ENCODE measurements around the gene ATXN2.

Gene ATXN2

DNA sequence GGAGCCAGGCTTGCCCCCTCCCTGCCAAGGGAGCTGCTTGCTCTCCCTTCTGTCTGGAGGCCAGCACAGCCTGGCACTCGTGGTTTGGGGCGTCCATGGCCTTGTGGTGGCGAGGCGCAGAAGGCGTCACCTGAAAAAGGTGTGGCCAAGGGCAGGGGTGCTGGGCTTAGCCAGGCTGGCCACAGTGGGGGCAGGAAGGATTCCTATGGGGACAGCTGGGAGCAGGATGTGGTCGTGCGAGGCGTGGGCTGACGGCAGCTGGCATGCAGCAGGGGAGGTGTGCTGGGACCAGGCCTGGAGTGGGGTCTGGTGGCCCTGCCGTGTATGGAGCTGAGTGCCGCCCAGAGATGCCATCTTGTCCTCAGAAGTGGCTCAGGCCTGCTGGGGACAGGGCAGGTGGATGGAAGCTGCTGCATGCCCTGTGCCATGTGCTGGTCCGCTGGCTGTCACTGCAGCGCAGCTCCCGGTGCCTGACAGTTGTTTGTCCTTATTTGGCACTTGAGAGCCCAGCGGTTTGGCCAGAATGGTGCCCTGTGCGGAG, 163.4 kb downstream of the ATXN2 start:
- no peak for DNase-seq

DNA sequence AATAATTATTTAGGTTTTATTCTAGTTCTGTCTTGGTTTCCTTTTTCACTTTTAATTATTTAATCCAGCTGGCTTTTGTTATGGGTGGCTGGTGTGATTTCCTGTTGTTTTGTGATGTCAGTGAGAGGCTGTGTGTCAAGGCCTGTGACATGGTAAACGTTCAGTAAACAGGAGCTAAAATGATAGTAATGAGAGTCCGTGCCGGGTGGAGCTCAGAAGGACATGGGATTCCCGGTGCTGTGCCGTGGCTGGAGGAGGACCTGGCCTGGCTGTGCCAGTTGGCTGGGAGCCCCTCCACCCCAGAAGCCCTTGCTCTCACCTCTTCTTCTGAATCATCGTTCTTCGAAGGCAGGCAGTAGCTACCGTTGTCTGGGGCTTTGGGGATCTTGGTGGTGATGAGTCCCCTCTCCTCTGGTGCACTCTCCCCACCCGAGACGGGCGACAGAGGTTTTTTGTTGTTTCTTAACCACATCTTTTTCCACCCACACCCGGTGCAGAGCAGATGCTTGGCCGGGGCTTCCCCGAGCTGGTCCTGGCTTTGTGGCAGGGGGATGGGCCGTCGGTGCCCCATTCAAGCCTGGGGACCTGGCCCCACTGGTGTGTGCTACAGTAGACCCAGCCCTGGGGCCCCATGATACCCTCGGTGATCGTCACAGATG, 164.3 kb downstream of the ATXN2 start:
- no peak for DNase-seq

DNA sequence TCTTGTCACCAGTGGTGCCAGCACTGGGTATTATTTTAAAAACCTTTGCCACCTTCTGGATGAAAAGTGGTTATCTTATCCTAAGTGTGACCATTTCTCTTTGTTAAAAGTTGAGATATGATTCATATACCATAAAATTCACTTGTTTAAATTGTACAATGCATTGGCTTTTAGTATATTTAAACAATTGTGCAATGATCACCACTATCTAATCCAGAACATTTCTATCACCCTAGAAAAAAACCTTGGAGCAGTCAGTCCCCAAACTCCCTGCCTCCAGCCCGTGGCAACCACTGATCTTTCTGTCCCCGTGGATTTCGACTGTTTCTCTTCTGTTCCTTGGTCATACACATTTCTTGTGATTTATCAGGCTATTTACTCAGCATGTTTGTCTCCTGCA, 165.1 kb downstream of the ATXN2 start:
- no peak for DNase-seq

DNA sequence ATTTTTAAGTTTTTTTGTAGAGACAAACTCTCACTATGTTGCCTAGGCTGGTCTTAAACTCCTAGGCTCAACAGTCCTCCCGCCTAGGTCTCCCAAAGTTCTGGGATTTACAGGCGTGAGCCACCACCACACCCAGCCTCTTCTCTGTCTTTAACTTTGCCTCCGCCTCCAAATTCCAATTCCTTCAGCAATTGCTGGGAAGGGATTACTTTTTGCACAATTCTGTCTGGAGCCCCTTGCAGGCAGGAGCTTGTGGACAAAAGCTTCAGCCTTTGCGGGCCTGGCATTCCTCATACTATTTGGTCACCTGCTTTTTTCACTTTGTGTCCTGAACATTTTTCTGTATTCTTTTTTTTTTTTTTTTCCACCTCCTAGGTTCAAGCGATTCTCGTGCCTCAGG, 167.3 kb downstream of the ATXN2 start:
- DNase-seq, result no peak

DNA sequence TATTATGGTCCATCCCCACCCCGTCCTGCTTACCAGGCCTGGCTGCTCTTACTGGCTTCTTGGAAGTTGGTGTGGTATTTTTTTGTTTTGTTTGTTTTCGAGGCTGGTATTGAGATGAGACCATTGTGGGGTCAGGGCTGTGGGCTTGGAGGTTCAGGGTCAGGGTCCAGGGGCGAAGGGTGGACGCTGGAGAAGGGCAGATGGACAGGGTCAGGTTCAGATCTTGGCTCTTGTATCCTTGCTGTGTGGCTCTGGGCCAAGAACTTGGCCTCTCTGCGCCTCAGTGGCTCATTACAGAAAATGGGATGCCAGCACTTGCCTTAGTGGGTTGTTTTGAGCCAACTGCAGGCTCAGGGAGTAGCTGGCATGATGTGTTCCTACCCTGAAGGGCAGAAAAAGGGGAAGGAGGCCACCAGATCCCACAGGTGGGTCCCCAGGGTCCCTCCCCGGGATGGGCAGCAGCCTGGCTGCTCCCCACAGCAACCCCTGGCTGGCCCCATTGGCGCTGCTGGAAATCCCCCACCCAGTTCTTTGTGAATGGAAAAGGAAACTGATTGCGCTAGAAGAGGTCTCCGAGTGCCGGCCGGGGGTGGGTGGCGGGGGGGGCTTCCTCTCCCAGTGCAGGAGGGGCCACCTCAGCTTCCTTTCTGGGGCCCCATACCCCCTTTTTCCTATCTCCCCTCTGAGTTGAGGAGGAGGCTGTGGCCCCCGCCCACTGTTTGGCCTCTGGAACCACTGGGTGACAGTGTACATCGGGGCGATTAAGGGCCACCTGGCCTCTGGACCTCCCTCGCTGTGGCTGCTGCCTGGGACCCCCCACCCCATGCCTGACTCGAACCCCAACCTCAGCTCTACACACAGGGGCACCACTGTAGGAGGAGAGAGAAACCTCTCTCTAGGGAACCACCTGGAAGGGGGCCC, 168.4 kb downstream of the ATXN2 start:
- no peak for DNase-seq

DNA sequence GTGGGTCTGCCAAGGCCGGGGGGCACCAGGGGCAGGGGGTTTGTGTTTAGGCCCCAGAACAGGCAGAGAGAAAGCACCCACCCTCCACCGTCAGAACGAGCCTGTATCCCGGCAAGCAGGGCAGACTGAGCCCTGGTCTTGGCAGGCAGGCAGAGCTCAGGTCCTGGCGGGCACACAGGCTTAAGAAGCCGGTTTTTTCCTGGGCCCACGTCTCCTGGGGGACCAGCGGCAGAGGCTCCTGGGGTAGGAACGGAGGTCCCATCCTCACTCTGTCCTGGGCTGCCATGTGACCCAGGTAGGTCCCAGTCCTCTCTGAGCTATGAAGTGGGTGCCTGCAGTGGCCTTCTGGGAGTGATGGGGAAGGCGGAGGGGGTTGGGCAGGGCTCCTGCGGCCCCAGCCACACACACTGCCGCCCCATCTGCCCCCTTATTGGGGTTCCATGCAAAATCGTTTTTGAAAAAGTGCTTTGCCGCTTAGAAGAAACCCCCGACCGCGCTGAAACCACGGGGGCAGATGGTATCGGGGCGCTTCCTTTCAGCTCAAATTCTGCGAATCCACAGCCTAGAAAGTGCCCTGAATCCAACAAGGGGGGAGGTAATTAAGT, 169.2 kb downstream of the ATXN2 start:
- DNase-seq, result no peak

DNA sequence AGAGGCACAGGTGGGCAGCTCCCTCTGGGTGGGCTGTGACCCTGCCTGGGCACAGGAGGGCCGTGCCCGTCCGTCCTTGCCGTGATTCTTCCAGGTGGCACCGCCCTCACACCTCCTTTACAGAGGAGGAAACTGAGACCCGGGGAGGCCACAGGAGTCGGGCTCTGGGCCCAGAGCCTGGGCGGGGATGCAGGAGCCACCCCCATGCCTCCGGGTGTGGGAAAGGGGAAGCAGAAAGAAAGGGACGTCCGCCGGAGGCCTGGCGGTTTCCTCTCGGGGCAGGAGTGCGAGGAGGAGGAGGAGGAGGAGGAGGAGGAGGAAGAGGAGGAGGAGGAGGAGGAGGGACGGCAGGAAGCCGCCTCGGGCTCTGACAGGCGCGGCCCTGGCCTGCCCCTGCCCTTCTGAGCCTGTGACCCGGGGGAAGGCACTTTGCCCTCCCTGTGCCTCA, 170.4 kb downstream of the ATXN2 start:
- no peak for DNase-seq

DNA sequence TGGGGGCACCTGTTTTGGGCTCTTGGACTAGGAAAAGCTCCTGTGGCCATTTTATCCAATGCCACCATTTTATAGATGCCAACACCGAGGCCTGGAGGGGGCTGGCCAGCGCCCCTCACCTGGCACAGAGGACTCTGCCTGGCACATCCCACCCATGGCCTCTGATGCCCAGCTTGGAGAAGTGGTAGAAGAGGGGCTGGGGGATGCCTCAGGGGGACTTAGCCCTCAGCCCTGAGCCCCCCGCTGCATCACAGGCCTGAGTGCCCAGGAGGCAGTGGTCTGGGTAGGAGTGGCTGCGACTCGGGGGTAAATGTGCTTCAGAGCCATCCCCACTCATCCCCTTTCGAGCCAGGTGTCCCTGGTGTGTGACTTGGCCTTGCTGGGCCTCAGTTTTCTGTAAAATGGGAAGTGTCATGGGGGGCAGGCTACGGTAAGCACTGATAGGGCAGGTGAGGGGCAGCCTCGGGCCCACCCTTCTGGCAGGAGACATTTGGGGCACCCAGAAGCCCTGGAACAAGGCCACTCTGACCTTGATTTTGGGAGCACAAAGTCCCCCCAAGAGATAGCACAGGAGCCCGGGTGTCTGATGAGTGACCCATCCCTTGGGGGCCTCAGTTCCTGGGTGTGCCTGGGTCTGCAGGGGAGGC, 170.9 kb downstream of the ATXN2 start:
- DNase-seq, result no peak

DNA sequence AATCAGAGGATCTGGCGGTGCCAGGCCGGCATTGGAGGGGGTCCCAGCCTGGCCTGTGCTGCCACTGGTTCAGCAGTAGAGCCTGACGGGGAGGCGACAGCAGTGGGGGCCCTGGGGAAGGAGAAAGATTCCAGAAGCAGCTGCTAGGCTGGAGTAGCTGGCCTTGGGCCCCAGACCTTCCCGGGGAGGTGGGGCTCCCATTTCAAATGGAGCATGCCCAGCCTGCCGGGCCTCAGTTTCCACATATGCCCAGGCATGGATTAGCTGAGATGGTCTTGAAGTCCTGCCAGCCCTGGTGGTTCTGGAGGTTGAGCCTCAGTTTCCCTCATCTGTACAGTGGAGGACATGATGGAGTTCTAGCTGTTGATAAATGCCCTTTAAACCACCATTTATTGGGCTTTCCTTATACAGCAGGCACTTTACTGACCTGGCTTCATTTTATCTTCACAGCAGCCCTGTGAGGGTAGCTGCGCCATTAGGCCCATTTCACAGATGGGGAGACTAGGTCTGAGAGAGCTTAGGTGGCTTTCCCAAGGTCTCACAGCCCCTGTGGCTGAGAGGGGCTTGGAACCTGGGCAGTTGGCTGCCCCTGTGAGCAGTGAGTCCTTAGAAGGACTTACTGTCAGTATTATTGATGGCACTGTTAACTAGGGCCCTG, 171.6 kb downstream of the ATXN2 start:
- DNase-seq, result no peak

DNA sequence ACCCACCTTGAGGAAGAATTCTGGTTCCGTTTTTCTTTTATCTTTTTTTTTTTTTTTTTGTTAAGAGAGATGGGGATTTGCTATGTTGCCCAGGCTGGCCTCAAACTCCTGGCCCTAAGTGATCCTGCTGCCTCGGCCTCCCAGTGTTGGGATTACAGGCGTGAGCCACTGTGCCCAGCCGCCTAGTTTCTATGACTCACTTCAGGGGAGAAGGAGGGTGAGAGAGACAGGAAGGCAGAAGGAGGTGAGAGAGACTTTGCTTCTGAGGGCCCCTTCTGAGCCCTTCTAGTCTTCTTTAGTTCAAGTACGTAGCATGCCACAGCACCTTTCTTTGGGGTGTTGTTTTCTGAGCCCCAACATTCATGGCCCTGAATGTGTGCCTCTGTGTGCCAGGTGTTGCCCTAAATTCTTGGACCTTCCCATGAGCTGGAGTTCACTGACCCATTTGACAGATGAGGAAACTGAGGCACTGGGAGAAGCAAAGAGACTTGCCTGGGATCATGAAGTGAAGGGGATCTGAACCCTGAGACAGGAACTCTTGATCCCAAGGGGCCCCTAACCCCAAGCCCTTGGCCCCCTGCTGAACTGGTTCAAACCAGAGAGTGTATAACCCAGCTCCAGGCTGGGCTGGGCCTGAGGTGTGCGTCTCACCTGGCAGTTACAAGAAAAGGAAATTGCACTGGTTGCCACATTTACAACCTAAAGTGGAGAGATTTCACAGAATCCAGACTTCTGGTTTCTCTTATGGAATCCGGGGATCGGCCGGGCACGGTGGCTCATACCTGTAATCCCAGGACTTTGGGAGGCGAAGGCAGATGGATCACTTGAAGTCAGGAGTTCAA, 172.6 kb downstream of the ATXN2 start:
- DNase-seq, result no peak

DNA sequence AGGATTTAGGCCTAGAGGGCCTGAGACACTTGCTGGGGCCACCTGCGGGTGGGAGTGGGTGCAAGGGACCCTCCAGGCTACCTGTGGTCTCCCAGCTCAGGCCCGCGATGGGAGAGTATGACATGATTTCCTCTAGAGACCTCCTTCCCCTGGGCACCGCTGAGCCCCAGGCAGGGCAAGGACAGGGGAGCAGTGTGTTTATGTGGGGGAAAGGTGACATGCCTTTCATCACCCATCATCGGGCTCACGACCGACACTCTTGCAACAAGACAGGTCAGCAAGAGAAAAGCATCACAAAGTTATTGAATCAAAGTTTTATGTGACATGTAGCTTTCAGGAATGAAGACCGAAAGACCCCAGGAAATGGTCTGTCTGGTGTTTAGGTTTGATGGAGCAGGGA, 173.5 kb downstream of the ATXN2 start:
- no peak for DNase-seq

DNA sequence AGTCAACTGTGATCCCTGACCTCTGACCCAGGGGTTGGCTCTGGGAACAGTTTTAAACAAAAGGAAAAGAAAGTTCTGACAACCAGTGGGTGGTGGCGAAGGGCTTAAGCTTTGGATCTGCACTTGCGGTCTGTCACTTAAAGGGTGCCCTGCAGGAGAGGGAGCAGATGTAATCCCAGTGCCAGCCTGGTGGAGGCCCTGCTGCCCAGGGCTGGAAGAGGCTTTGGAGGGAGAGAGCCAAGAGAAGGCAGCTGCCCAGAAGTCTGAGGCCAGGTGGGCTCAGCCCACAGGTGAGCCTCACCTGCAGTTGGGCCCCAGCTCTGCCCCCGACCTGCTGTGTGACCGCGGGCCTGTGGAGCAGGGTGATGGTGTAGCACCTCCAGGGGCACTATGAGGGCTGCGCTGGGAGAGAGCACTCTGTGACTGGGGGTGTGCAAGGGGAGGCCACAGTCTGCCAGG, 174.3 kb downstream of the ATXN2 start:
- DNase-seq, result no peak

DNA sequence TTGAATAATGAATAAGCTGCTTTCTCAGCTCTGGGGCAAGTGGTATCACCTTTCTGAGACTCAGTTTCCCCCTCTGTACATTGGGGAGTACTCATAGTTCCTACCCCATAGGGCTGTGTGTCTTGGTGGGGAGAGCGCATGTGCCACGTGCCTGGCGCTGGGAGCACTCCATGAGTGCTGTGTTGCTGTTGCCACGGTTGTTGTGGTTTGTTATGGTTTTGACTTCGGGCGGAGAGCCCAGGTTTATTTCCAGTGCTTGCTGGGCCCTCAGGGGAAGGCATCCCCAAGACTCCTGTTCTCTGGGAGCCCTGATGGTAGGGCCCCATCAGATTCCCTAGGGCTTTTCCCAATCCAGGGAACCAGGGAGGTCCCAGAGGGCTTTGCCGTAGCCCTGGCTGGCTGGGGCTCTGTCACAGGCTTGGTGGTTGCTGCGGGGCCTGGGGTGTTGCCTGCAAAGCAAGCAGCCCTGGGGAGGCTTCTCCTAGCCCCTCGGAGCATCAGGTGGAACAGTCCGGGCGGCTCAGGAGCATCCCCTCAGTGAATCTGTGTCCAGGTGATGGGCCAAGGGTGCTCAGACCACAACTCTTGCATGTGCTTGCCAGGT, 174.8 kb downstream of the ATXN2 start:
- DNase-seq, result no peak

DNA sequence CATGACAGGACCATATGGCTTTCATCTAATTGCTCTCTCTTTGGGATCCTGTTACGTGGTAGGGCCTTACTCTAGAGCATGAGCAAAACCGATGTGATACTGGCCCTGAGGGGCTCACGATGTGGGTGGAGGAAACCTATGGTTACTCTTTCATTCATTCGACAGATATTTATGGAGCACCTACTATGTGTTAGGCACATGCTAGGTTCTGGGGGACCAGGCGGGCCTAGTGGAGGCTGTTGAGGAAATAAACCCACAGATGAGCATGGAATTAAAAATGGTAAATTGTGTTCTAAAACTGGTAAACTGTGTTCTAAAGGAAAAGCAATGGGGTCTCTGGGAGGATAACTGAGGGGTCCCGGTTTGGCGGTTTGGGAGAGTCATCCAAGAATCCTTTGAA, 178.6 kb downstream of the ATXN2 start:
- no peak for DNase-seq

DNA sequence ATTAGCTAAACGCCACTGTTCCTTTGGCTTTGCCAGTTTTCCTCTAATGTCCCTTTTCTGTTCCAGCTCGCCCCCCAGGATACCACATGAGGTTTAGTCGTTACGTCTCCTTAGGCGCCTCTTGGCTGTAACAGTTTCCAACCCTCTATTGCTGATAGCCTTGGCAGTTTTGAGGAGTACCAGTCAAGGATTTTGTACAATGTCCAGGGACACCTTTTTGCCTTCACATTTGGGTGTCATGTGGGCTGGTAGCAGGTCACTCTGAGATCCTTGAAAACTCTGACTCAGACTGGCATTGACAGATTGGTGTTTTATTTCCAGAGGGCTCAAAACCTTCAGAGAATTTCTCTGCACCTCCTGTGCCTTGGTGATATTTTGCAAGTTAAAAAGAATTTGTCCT, 179.3 kb downstream of the ATXN2 start:
- DNase-seq, result no peak

DNA sequence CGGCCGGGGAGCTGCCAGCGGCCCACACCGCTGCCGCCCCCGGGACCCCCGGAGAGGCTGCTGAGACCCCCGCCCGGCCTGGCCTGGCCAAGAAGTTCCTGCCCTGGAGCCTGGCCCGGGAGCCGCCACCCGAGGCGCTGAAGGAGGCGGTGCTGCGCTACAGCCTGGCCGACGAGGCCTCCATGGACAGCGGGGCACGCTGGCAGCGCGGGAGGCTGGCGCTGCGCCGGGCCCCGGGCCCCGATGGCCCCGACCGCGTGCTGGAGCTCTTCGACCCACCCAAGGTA, 180.6 kb downstream of the ATXN2 start:
- no peak for DNase-seq

DNA sequence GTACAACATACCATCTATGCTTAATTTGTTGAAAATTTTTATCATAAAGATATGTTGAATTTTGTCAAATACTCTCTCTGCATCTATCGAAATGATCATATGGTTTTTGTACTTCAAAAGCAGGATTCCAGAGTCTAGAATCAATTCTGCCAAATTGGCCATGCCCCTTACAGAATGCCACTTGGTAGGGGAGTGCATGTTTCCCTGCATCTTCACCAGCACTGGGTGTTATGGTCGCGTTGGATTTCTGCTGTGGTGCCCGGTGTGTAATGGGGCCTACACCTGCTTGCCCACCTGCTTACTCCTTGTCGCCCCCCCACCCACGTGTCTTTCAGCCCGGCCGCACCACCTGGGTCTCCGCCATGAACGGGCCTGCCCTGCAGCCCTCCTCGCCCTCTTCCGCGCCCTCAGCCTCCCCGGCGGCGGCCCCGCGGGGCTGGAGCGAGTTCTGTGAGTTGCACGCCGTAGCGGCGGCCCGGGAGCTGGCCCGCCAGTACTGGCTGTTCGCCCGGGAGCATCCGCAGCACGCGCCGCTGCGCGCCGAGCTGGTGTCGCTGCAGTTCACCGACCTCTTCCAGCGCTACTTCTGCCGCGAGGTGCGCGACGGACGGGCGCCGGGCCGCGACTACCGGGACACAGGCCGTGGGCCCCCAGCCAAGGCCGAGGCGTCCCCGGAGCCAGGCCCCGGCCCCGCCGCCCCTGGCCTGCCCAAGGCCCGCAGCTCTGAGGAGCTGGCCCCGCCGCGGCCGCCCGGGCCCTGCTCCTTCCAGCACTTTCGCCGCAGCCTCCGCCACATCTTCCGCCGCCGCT, 181.1 kb downstream of the ATXN2 start:
- DNase-seq, result no peak

DNA sequence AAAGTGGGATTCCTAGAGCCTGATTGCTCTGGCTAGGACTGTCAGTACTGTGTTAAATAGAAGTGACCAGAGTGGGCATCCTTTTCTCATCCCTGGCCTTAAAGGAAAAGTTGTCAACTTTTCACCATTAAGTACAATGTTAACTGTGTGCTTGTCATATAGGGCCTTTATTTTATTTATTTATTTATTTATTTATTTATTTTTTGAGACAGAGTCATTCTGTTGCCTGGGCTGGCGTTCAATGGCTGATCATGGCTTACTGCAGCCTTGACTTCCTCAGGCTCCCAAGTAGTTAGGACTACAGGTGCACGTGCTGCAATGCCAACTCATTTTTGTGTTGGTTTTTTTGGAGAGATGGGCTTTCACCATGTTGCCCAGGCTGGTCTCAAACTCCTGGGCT, 181.8 kb downstream of the ATXN2 start:
- DNase-seq, result no peak

DNA sequence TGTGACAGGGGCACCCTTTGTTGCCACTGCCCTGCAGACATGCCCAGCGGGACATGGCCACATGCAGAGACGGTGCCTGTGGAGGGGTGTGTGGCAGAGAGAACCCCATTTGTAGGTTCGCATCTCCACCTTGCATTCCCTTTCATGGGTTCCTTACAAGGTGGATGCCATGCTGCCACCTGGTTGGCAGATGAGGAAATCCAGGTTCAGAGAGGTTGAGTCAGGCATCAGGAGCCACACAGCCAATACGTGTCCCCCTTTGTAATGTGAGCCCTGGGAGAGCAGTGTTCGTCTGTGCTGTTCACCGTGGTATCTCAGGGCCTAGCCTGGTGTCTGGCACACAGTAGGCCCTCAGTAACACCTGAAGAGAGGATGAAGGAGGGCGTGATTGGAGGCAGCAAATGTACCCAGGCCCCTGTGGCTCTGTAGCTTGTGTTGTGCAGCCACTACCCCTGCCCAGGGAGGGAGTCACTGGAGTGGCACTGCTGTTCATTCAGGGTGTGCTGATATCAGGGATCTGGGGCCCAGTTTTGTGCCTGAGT, 184.3 kb downstream of the ATXN2 start:
- no peak for DNase-seq

DNA sequence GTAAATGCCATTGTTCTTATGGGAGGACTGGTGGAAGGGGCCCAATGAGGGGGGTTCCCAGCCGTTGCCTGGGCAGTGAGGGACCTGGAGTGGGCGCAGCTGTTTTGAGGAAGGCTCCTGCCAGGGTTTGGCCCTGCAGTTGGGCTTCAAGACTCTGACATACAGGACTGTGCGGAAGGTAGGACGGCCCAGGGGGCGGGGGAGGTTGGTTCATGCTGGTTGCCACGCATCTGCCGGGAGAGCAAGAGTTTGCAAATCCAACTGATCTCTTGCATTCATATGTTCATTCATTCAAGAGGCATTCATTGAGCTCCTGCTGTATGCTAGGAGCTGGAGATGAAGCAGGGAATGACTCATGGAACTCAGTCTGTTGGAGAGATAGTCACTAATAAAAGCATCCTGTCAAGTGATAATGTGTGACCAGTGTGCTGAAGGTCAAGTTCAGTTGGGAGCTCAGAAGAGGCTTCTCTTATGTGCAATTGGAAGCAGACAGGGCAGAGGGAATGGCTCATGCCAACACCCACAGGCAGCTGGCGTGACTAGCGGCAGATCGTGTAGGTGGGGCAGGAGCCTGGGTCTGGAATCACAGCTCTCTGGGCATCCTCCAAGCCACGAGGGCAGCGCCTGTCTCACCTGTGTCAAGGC, 185.6 kb downstream of the ATXN2 start:
- no peak for DNase-seq

All from NCI-H1048 (cell line).